GM20000 (cell line): ENCODE data around the gene SERPINB4.
"Not testable (repeated sequence)": the region's sequence is repeated elsewhere in the genome, so short reads cannot be mapped to it uniquely, and the experiment has no call there.

ENCODE experiments used
- DNase-seq: peaks from one replicate; pipeline ENCODE4 v3.0.0; 2012; ENCODE audit warnings: low spot score
- TF ChIP-seq, protein P1 (sequence below): IDR thresholded peaks from 2 replicates; pipeline ENCODE4 v1.5.1; 2012; ENCODE audit warnings: mild to moderate bottlenecking, control low read depth; ENCODE audit errors: extremely low read depth, missing control alignments

Gene SERPINB4

DNA sequence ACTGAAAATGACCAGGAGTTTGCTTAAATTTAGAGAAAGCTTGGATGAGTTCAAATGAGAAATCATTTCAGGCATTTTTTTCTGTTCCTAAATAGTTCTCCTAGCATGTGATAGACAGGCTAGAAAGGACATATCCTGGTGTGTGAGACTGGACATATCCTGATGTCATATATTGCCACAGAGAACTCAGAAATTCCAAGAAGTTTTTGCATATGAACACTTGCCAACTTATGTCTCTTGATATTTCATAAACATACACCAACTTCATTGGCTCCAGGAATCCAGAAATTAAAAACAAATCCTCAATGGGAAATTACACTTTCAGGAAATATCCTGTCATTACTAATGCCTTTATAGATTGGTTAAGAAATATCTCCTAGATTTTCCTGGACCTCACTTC lies 2.9 kb upstream of the SERPINB4 start:
- DNase-seq = no peak
- TF ChIP-seq, protein P1, sequence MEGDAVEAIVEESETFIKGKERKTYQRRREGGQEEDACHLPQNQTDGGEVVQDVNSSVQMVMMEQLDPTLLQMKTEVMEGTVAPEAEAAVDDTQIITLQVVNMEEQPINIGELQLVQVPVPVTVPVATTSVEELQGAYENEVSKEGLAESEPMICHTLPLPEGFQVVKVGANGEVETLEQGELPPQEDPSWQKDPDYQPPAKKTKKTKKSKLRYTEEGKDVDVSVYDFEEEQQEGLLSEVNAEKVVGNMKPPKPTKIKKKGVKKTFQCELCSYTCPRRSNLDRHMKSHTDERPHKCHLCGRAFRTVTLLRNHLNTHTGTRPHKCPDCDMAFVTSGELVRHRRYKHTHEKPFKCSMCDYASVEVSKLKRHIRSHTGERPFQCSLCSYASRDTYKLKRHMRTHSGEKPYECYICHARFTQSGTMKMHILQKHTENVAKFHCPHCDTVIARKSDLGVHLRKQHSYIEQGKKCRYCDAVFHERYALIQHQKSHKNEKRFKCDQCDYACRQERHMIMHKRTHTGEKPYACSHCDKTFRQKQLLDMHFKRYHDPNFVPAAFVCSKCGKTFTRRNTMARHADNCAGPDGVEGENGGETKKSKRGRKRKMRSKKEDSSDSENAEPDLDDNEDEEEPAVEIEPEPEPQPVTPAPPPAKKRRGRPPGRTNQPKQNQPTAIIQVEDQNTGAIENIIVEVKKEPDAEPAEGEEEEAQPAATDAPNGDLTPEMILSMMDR = no peak

DNA sequence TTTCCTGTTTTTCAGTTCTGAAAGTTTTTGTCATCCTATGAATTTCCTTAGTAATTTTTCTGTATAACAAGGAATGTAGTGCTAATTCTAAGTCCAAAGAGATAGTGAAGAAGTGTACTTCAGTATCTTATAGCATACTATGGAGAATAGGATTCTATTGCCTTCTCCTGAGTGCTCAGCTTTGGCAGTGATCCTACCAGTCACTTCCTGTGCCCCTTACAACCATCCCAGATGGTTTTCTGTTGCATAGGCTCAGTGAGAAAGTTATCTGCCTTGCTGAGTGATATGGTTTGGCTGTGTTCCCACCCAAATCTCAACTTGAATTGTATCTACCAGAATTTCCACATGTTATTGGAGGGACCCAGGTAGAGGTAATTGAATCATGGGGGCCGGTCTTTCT lies 638 bp upstream of the SERPINB4 start:
- DNase-seq = not testable (repeated sequence)

DNA sequence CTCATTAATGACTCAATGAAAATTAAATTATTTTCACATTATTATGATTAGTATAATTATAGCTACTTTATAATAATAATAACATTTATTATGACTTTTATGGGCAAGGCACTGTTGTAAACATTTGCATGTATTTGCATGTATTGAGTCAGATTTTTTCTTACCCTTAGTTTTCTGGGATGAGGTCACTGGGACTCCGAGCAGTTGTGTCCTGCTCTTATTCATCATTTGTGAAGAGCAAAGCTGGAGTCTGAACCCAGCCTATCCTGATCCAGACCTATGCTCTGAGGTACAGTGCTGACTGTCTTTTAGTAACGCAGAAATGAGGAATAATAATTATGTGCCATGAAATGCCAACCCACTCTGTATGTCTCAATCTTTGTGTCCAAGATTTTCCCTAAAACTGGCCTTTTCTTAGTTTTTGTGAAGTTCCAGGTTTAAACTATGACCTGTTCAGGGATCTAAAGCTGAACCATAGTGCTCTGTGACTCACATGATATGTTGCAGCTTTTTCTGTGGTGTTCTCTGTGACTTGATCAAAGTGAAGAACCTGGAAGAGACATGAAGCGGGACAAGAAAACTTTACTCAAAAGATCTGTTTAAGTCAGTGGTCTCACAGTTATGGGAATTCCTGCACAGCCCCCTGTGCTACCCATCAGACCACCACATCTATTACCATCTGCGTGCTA lies 1.2 kb downstream of the SERPINB4 start:
- not testable (repeated sequence) for DNase-seq

DNA sequence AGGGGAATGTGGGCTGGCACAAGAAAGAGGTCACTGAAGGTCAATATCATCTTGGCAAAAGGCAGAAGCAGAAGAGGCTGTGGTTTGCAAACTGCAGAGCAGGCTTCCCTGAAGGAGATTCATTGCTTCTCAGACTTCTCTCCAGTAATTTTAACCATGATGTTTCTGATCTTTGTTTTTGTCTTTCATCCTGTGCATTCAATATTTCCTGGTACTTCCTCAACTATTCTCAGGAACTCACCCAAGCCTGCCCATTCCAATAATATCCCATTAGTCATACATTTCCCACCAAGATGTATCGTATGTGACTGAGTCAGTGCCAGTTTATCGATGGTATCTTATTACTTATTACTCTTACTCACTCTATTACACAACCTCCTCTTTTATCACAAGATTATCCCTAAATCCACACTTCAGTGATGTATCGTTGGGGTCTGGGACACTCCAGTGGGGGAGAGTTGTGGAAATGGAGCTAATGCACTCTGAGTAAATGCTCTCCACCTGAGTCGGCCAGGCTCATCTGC lies 2.8 kb downstream of the SERPINB4 start:
- DNase-seq = not testable (repeated sequence)

DNA sequence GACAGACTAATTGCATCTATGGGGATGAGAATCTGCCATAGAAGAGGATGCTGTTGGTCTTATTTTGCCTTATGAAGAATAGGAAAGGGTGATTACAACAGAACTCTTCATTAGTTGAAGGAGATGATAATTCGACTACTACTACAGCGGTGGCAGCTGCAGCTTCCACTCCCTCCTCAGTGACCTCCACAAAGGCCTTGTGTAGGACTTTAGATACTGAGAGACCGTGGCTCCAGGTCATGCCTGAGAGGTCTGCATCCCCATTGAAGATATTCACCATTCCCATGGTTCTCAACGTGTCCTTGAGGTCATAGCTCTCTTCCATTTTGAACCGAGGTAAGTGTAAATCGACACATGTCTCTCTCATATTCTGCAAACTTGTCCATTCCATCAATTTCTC lies 6.4 kb downstream of the SERPINB4 start:
- no peak for DNase-seq
- TF ChIP-seq, protein P1 = no peak

DNA sequence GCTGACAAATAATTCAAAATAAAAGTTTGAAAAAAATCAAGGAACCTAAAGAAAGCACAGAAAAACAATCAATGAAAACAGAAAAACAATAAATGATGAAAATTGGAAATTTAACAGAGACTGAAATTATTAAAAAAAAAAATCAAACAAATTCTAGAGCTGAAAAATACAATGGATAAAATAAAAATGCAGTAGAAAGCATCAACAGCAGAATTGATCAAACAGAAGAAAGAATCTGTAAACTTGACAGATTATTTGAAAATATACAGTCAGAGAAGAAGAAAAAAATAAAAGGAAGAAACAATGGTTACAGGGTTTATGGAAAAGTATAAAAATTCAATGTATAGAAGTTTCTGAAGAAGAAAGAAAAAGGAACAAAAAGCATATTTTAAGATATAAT lies 16.2 kb downstream of the SERPINB4 start:
- TF ChIP-seq, protein P1 = no peak
- DNase-seq = no peak

DNA sequence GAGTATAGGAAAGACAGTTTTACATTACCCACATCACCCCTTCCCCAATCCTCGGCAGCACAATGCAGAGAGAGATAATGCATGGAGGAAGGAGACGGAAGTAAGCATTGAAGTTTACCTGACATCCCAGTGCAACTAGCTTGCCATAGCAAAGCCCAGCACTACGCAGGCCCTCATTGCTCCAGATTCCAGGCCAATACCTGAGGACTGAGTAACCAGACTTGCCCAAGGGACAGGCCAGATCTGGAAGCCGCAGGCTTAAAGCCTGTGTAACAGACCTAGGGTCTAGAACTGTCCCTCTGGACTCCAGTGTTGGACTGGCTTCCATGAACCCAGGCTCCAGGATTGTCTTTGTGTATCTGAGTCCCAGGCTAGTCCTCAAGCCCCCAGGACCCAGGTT lies 17.6 kb downstream of the SERPINB4 start:
- DNase-seq = no peak

DNA sequence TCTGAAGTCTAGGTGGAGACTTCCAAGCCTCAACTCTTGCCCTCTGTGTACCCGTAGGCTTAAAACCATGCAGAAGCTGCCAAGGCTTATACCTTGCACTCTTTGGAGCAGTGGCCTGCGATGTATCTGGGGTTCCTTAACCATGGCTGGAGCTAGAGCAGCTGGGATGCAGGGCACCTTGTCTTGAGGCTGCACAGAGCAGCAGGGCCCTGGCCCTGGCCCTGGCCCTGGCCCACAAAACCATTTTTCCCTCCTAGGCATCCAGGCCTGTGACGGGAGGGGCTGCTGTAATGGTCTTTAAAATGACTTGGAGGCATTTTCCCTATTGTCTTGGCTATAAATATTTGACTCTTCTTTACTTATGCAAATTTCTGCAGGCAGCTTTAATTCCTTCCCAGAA lies 19.2 kb downstream of the SERPINB4 start:
- TF ChIP-seq, protein P1 = no peak
- no peak for DNase-seq

More for the DNA sequence above, 17.6 kb downstream of the SERPINB4 start:
- TF ChIP-seq, protein P1 = no peak

DNA sequence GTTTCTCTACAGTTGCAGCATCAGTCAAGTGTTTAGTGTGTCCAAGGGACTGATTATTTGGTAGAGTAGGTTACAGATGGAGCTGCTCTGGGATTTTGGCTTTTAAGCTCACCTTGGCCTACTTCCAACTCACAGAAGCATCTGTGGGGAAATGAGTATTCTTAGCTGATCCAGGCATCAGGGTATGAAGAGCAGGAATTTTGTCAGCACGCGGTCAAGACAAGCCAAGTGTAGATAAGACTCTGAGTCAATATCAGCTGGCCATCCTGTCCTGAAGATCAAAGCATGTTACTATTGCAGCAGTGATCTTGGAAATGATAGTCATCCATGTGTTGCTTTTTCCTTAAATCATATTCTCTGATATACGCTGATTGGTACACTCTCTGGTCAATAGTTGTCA lies 24.4 kb downstream of the SERPINB4 start:
- DNase-seq = no peak
- TF ChIP-seq, protein P1 = no peak
